K562 (cell line): ENCODE measurements around the gene SGK1. TPM values are rescaled to one million over a fixed set of nuclear protein-coding genes. Genes with fewer than 3 reads are reported as not detected.

ENCODE experiments used
- ATAC-seq: fragments of 200-7000 bp; cut with Tn5 transposase; 3 replicates; pipeline ENCODE4 v1.9.1; 2020; ENCODE audit warnings: moderate library complexity
- BruUV-seq: library from RNA; stranded (reverse); fragments of 400-500 nt; replicated peaks from 2 replicates; lab custom pipeline; 2021; lab: Mats Ljungman, UMichigan
- CTCF ChIA-PET: fragments of 300-600 bp; formaldehyde crosslinking; extraction: SDS; loops from one replicate; lab custom pipeline; 2021; ENCODE audit warnings: low intra/inter-chr PET ratio; lab: Yijun Ruan, JAX
- POLR2A ChIA-PET: fragments of 300-600, 350-650 bp; sonication (Branson Sonifier 250); formaldehyde crosslinking; extraction: SDS; loops from one replicate; lab custom pipeline; 2021; ENCODE audit warnings: antibody characterized with exemption, inconsistent platforms; lab: Yijun Ruan, JAX
- DNase-seq, 4 experiments: peaks; one replicate each; pipeline versions ENCODE4 v3.0.0 to v3.0.0-alpha.2; 2011 to 2018; ENCODE audit warnings: low spot score in 3 of 4, mixed read lengths in 3 of 4; ENCODE audit errors: extremely low read depth in 1 of 4
- FAIRE-seq: peaks from 2 replicates; lab custom pipeline; 2011; peaks lifted over from hg19 to GRCh38; lab: Jason Lieb, UNC
- H2AFZ ChIP-seq: 2 replicates; pipeline ENCODE4 v1.6.0; 2011; ENCODE audit warnings: low read depth, low read length, control low read depth, inconsistent platforms
- H3K27ac ChIP-seq: fragments of 200-600 bp; 3 replicates; pipeline ENCODE4 v1.8.0; 2011; ENCODE audit warnings: low read depth, mild to moderate bottlenecking, control low read depth, inconsistent platforms, low read length, moderate library complexity, mixed read lengths; ENCODE audit errors: extremely low read depth
- H3K27me3 ChIP-seq, 2 experiments: fragments of 300-600 bp in 1 of 2; 2 replicates in 1 of 2; 3 replicates in 1 of 2; pipeline versions ENCODE4 v1.6.0 to v1.8.0; 2011; ENCODE audit warnings: inconsistent platforms in 2 of 2, low read length in 2 of 2, mild to moderate bottlenecking in 1 of 2, mixed read lengths in 1 of 2, moderate library complexity in 1 of 2; ENCODE audit not compliant: control insufficient read depth in 2 of 2, insufficient read depth in 2 of 2
- H3K36me3 ChIP-seq: fragments of 300-600 bp; 3 replicates; pipeline ENCODE4 v1.8.0; 2011; ENCODE audit warnings: mild to moderate bottlenecking, low read length, inconsistent platforms; ENCODE audit not compliant: control insufficient read depth, insufficient read depth
- H3K4me1 ChIP-seq, 2 experiments: fragments of 200-600 bp in 1 of 2; replicated peaks in 1 of 2; 2 replicates in 1 of 2; 3 replicates in 1 of 2; pipeline versions ENCODE4 v1.5.1 to v1.8.0; 2011; ENCODE audit warnings: inconsistent platforms in 2 of 2, low read length in 2 of 2, mild to moderate bottlenecking in 1 of 2, mixed read lengths in 1 of 2, moderate library complexity in 1 of 2; ENCODE audit not compliant: control insufficient read depth in 2 of 2, insufficient read depth in 2 of 2
- H3K4me2 ChIP-seq: 2 replicates; pipeline ENCODE4 v1.6.1; 2011; ENCODE audit warnings: low read length, control low read depth, inconsistent platforms, mixed read lengths; ENCODE audit not compliant: insufficient read depth
- H3K4me3 ChIP-seq: fragments of 200-600 bp; sonication (generic), shearing (Covaris generic); 2 replicates; pipeline ENCODE4 v1.5.1; 2016; ENCODE audit warnings: control low read depth, inconsistent platforms
- H3K79me2 ChIP-seq: fragments of 200-600 bp; 3 replicates; pipeline ENCODE4 v1.8.0; 2011; ENCODE audit warnings: low read length, inconsistent platforms; ENCODE audit not compliant: control insufficient read depth, insufficient read depth
- H3K9ac ChIP-seq, 2 experiments: 2 replicates each; pipeline versions ENCODE4 v1.6.0 to v1.6.1; 2011; ENCODE audit warnings: low read depth in 2 of 2, low read length in 2 of 2, control low read depth in 1 of 2, inconsistent platforms in 1 of 2, mild to moderate bottlenecking in 1 of 2, mixed read lengths in 1 of 2; ENCODE audit not compliant: insufficient read depth in 1 of 2
- H3K9me1 ChIP-seq: one replicate; pipeline ENCODE4 v1.6.0; 2011; ENCODE audit warnings: inconsistent platforms, mild to moderate bottlenecking, low read length, moderate library complexity; ENCODE audit not compliant: control insufficient read depth, insufficient read depth
- H3K9me3 ChIP-seq: replicated peaks from 2 replicates; pipeline ENCODE4 v1.5.1; 2011; ENCODE audit warnings: low read depth, low read length, inconsistent platforms; ENCODE audit not compliant: control insufficient read depth, insufficient read depth
- H4K20me1 ChIP-seq: replicated peaks from 2 replicates; pipeline ENCODE4 v1.6.1; 2011; ENCODE audit warnings: low read length, inconsistent platforms, mixed read lengths; ENCODE audit not compliant: control insufficient read depth, insufficient read depth
- BCL6 ChIP-seq: fragments of 250-450 bp; sonication (Bioruptor Pico); IDR thresholded peaks from 2 replicates; pipeline ENCODE4 v1.4.0; 2020
- BCOR ChIP-seq: fragments of 450-650 bp; IDR thresholded peaks from 2 replicates; pipeline ENCODE4 v1.6.1; 2016
- CREM ChIP-seq: IDR thresholded peaks from 2 replicates; pipeline ENCODE4 v1.6.1; 2014; ENCODE audit warnings: antibody characterized with exemption, low read depth
- DIDO1 ChIP-seq: fragments of 450-650 bp; IDR thresholded peaks from 2 replicates; pipeline ENCODE4 v1.6.1; 2016; ENCODE audit warnings: low read depth, missing biosample characterization, missing genetic modification characterization
- FOXJ3 ChIP-seq: sonication (generic); formaldehyde crosslinking; IDR thresholded peaks from 2 replicates; pipeline ENCODE4 v1.4.0; 2020; ENCODE audit warnings: mild to moderate bottlenecking, missing genetic modification reagents
- GABPB2 ChIP-seq: fragments of 250-450 bp; sonication (Bioruptor Pico); conservative IDR thresholded peaks from 2 replicates; pipeline ENCODE4 v1.5.1; 2021; ENCODE audit warnings: mild to moderate bottlenecking
- NFIC ChIP-seq: fragments of 450-650 bp; IDR thresholded peaks from 2 replicates; pipeline ENCODE4 v1.6.1; 2017; ENCODE audit warnings: mild to moderate bottlenecking, inconsistent platforms
- TCF3 ChIP-seq: sonication (generic); formaldehyde crosslinking; IDR thresholded peaks from 2 replicates; pipeline ENCODE4 v1.4.0; 2020; ENCODE audit warnings: mild to moderate bottlenecking, missing genetic modification reagents
- ZBTB17 ChIP-seq: fragments of 450-650 bp; formaldehyde crosslinking; IDR thresholded peaks from 2 replicates; pipeline ENCODE4 v1.4.0; 2020; ENCODE audit warnings: mild to moderate bottlenecking
- ZNF263 ChIP-seq: sonication (generic); formaldehyde crosslinking; IDR thresholded peaks from 2 replicates; pipeline ENCODE4 v1.8.0; 2022; ENCODE audit warnings: mild to moderate bottlenecking, missing genetic modification reagents, borderline replicate concordance
- ZNF274 ChIP-seq: IDR thresholded peaks from 2 replicates; pipeline ENCODE4 v1.6.1; 2011; ENCODE audit warnings: low read depth, mild to moderate bottlenecking, low read length, moderate library complexity, borderline replicate concordance
- ZNF282 ChIP-seq: sonication (generic); formaldehyde crosslinking; IDR thresholded peaks from 2 replicates; pipeline ENCODE4 v1.8.1; 2023; ENCODE audit warnings: missing genetic modification reagents
- ZNF316 ChIP-seq: fragments of 450-650 bp; IDR thresholded peaks from 2 replicates; pipeline ENCODE4 v1.6.1; 2016
- in situ Hi-C: fragments of 300-500 bp; cut with MboI; formaldehyde crosslinking; loops from 4 replicates; pipeline ENCODE4 v1.15.0; 2018; ENCODE audit warnings: inconsistent platforms, mixed read lengths
- intact Hi-C: fragments of 100-400 bp; cut with micrococcal nuclease; formaldehyde crosslinking; loops from 2 replicates; pipeline ENCODE4 v1.14.2; 2022
- polyA plus RNA-seq, 8 experiments: library from polyadenylated mRNA; depleted of rRNA in 4 of 8; stranded (reverse) in 5 of 8; unstranded in 3 of 8; fragments of >200 nt; fragmentation: Nextera tagmentation in 2 of 8; fragmentation: Illumina TruSeq in 1 of 8; extraction: Ambion mirVana in 2 of 8; extraction: Trizol in 1 of 8; gene quantifications; 2 replicates each; pipeline versions ENCODE4 v1.2.1 to v1.2.3, GENCODE V29; 2011 to 2014; ENCODE audit warnings: inconsistent platforms in 1 of 8, missing spikeins in 1 of 8
- total RNA-seq, 7 experiments: library from RNA; depleted of rRNA in 6 of 7; stranded (reverse); fragments of >200 nt in 6 of 7; fragmentation: Illumina TruSeq in 2 of 7; extraction: Trizol in 2 of 7; gene quantifications; 2 replicates each; pipeline versions ENCODE4 v1.2.1 to v1.2.3, GENCODE V29; 2011 to 2021; ENCODE audit warnings: low replicate concordance in 1 of 7
- TF ChIP-seq, protein P1 (sequence below): fragments of 450-650 bp; conservative IDR thresholded peaks from 2 replicates; pipeline ENCODE4 v1.6.1; 2016; ENCODE audit warnings: missing genetic modification characterization, low read depth, mild to moderate bottlenecking, missing compliant biosample characterization, moderate library complexity
- TF ChIP-seq, protein P2 (sequence below): sonication (generic); IDR thresholded peaks from 2 replicates; pipeline ENCODE4 v1.6.1; 2016

The SGK1 gene
- total and polyA plus RNA-seq, 9 of the 15 experiments (the other 6 are each of a cell fraction or from before 2014, with no cell fraction given): 3.5 to 7.2 (median 3.9) TPM

DNA sequence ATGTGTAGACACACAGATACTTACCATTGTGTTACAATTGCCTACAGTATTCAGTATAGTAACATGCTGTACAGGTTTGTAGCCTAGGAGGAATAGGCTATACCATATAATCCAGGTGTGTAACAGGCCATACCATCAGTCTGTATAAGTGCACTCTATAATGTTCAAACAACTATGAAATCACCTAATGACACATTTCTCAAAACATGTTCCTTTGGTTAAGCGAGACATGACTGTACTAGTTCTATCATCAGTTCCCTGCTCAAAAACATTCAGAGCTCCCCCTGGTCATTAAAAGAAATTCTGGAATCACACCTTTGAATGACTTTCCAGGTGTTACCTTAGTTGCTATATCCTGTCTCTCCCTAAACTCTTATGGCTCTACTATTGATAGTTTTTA is 195.1 kb downstream of the SGK1 start (continued):
- TF ChIP-seq ZNF274: no peak
- TF ChIP-seq, protein P1, sequence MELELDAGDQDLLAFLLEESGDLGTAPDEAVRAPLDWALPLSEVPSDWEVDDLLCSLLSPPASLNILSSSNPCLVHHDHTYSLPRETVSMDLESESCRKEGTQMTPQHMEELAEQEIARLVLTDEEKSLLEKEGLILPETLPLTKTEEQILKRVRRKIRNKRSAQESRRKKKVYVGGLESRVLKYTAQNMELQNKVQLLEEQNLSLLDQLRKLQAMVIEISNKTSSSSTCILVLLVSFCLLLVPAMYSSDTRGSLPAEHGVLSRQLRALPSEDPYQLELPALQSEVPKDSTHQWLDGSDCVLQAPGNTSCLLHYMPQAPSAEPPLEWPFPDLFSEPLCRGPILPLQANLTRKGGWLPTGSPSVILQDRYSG (tag): no peak

DNA sequence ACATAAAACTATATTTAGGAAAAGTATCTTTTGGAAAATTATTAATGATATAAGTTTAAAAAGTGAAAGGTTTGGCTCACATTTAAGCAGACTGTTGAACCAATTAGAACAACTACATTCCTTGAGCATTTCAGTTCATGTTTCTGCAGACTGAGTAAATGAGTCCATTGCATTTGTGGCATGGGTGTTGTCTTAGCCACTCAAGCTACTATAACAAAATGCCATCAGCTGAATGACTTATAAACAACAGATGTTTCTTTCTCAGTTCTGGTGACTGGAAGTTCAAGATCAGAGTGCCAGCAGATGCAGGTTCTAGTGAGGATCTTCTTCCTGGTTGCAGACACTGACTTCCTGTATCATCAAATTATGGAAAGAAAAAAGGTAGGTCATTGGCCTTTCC is 198.4 kb downstream of the SGK1 start:
- ChIA-PET CTCF (interaction anchor here (0.6 kb wide), 2 partner anchors 10 to 12 kb away, joined by 3 to 6 read pairs; no protein-coding TSS in a partner anchor), POLR2A (no interaction called here)
- no peak for DNase-seq
- Histone ChIP-seq H3K4me1 (peaks cover 0 to 9% of the 10 kb centered on the region in 2 experiments; a peak in 2 of 5 replicates), H3K36me3 (no peaks in the 10 kb centered on the region), H3K79me2 (no peaks in the 10 kb centered on the region), H3K9me1 (no peaks in the 10 kb centered on the region), H2AFZ (no peak overlapping the region), H3K9me3 (no peaks in the 10 kb centered on the region), H3K9ac (no peak overlapping the region), H3K27me3 (peaks cover 10 to 25% of the 10 kb centered on the region in 2 experiments; a peak in 3 of 5 replicates), H3K4me3 (no peak overlapping the region), H3K4me2 (no peak overlapping the region), H3K27ac (no peak overlapping the region), H4K20me1 (no peaks in the 10 kb centered on the region)
- intact Hi-C loops: no loop called here
- BruUV-seq: no TSS peak
- in situ Hi-C loops: no loop called here
- no peak for ATAC-seq
- no peak for TF ChIP-seq DIDO1 (tag)
- TF ChIP-seq, protein P2, sequence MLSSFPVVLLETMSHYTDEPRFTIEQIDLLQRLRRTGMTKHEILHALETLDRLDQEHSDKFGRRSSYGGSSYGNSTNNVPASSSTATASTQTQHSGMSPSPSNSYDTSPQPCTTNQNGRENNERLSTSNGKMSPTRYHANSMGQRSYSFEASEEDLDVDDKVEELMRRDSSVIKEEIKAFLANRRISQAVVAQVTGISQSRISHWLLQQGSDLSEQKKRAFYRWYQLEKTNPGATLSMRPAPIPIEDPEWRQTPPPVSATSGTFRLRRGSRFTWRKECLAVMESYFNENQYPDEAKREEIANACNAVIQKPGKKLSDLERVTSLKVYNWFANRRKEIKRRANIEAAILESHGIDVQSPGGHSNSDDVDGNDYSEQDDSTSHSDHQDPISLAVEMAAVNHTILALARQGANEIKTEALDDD: no peak
- TF ChIP-seq TCF3 (CRISPR knock-in tag): no peak
- no peak for TF ChIP-seq GABPB2 (CRISPR knock-in tag)
- TF ChIP-seq BCL6 (CRISPR knock-in tag): no peak
- TF ChIP-seq BCOR: no peak
- no peak for TF ChIP-seq ZBTB17 (CRISPR knock-in tag)
- no peak for TF ChIP-seq ZNF263 (CRISPR knock-in tag)
- TF ChIP-seq NFIC: no peak
- TF ChIP-seq FOXJ3 (CRISPR knock-in tag): no peak
- TF ChIP-seq ZNF316: no peak
- no peak for TF ChIP-seq ZNF282 (CRISPR knock-in tag)
- no peak for TF ChIP-seq CREM
- FAIRE-seq: no peak
